Caco-2 (cell line): ENCODE measurements around the gene ABHD2. TPM values are rescaled to one million over a fixed set of nuclear protein-coding genes. Genes with fewer than 3 reads are reported as not detected.

Experiments used
- BruUV-seq: library from RNA; stranded (reverse); fragments of 400-500 nt; replicated peaks from 2 replicates; lab custom pipeline; 2021; lab: Mats Ljungman, UMichigan
- CTCF ChIA-PET: fragments of 300-600 bp; sonication (Branson Sonifier 250); formaldehyde crosslinking; loops from one replicate; lab custom pipeline; 2022; ENCODE audit warnings: antibody characterized with exemption; lab: Charles Lee
- POLR2A ChIA-PET: fragments of 300-600 bp; sonication (Branson Sonifier 250); formaldehyde crosslinking; loops from one replicate; lab custom pipeline; 2022; ENCODE audit warnings: antibody characterized with exemption; lab: Charles Lee
- DNase-seq, 2 experiments: peaks; one replicate each; pipeline versions ENCODE4 v3.0.0 to v3.0.0-alpha.2; 2020 to 2022
- H3K27me3 ChIP-seq: replicated peaks from 2 replicates; pipeline ENCODE4 v1.6.0; 2011; ENCODE audit warnings: low read length; ENCODE audit not compliant: control insufficient read depth, insufficient read depth
- H3K36me3 ChIP-seq: 2 replicates; pipeline ENCODE4 v1.5.1; 2011; ENCODE audit warnings: low read length; ENCODE audit not compliant: control insufficient read depth, insufficient read depth
- H3K4me1 ChIP-seq: fragments of 250-450 bp; sonication (Bioruptor Pico); 2 replicates; pipeline ENCODE4 v1.5.1; 2020; ENCODE audit warnings: mild to moderate bottlenecking
- H3K4me3 ChIP-seq: 2 replicates; pipeline ENCODE4 v1.5.1; 2011; ENCODE audit warnings: low read depth, mild to moderate bottlenecking, control low read depth, low read length
- H3K9me3 ChIP-seq: fragments of 250-450 bp; sonication (Bioruptor Pico); 2 replicates; pipeline ENCODE4 v1.5.1; 2020; ENCODE audit warnings: mild to moderate bottlenecking, moderate library complexity
- H3K27ac Mint-ChIP-seq: one replicate; pipeline ENCODE4 v1.8.0; 2022; ENCODE audit warnings: mixed read lengths; ENCODE audit not compliant: unreplicated experiment
- H3K27me3 Mint-ChIP-seq: one replicate; pipeline ENCODE4 v1.8.0; 2022; ENCODE audit warnings: mixed read lengths; ENCODE audit not compliant: insufficient read depth, unreplicated experiment
- H3K36me3 Mint-ChIP-seq: one replicate; pipeline ENCODE4 v1.8.0; 2022; ENCODE audit warnings: mild to moderate bottlenecking, mixed read lengths; ENCODE audit not compliant: insufficient read depth, unreplicated experiment
- H3K4me1 Mint-ChIP-seq: one replicate; pipeline ENCODE4 v1.8.0; 2022; ENCODE audit warnings: low read depth, mixed read lengths; ENCODE audit not compliant: unreplicated experiment
- H3K4me3 Mint-ChIP-seq: one replicate; pipeline ENCODE4 v1.8.0; 2022; ENCODE audit warnings: mild to moderate bottlenecking, moderate library complexity, mixed read lengths; ENCODE audit not compliant: unreplicated experiment
- H3K9me3 Mint-ChIP-seq: one replicate; pipeline ENCODE4 v1.8.0; 2022; ENCODE audit warnings: mixed read lengths; ENCODE audit not compliant: unreplicated experiment
- CTCF ChIP-seq, 2 experiments: fragments of 200-600 bp in 1 of 2; IDR thresholded peaks; 1 replicate in 1 of 2; 2 replicates in 1 of 2; pipeline versions ENCODE4 v1.5.1 to v1.8.0; 2011 to 2022; ENCODE audit warnings: antibody characterized with exemption in 1 of 2, control low read depth in 1 of 2, inconsistent platforms in 1 of 2, low read depth in 1 of 2, low read length in 1 of 2, mild to moderate bottlenecking in 1 of 2, moderate library complexity in 1 of 2; ENCODE audit not compliant: insufficient read depth in 1 of 2, severe bottlenecking in 1 of 2, unreplicated experiment in 1 of 2
- intact Hi-C: fragments of 100-400 bp; cut with micrococcal nuclease; formaldehyde crosslinking; loops from one replicate; pipeline ENCODE4 v1.10.0; 2022; ENCODE audit not compliant: unreplicated experiment
- total RNA-seq: library from RNA; stranded (reverse); gene quantifications from 2 replicates; pipeline ENCODE4 v1.2.3, GENCODE V29; 2022

Gene ABHD2
- total RNA-seq, 1 experiment from 2014 or later = 63.0 TPM

DNA sequence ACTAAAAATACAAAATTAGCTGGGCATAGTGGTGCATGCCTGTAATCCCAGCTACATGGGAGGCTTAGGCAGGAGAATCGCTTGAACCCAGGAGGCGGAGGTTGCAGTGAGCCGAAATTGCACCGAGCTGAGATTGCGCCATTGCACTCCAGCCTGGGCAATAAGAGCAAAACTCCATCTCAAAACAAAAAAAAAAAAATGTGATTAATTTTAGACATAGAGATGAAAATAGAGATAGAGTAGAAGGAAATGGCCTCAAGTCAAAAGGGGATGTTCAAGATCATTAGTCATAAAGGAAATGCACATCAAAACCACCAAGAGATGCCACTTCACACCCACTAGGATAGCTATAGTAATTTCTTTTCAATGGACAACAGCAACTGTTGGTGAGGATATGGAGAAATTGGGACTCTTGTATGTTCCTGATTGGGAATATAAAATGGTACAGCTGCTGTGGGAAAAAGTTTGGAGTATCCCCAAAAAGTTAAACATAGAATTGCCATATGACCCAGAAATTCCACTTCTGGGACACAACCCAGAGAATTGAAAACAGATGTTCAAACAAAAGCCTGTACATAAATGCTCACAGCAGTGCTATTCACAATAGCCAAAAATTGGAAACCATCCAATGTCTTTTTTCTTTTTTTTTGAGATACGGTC lies 55.4 kb downstream of the ABHD2 start:
- Mint-ChIP-seq H3K27me3 (no peaks in the 10 kb centered on the region), H3K36me3 (peaks cover 19% of the 10 kb centered on the region), H3K4me3 (no peak overlapping the region), H3K4me1 (peaks cover 19% of the 10 kb centered on the region), H3K9me3 (no peaks in the 10 kb centered on the region), H3K27ac (no peak overlapping the region)
- Histone ChIP-seq H3K4me3 (no peak overlapping the region), H3K36me3 (no peaks in the 10 kb centered on the region), H3K27me3 (no peaks in the 10 kb centered on the region), H3K9me3 (no peaks in the 10 kb centered on the region), H3K4me1 (peaks cover 11% of the 10 kb centered on the region)
- no TSS peak for BruUV-seq
- DNase-seq = no peak
- ChIA-PET POLR2A (no interaction called here), CTCF (no interaction called here)
- intact Hi-C loops = no loop called here
- no peak for TF ChIP-seq CTCF (IDR thresholded peaks at IDR 0.05; ENCODE audit: insufficient read depth in 1 of 2, low read depth in 1 of 2, low read length in 1 of 2, severe bottlenecking in 1 of 2, unreplicated experiment in 1 of 2)

GRCh38 chr15:89144491-89144890 lies 56.2 kb downstream of the ABHD2 start:
- Histone ChIP-seq H3K27me3 (no peaks in the 10 kb centered on the region), H3K4me1 (peaks cover 8% of the 10 kb centered on the region), H3K9me3 (no peaks in the 10 kb centered on the region), H3K4me3 (no peak overlapping the region), H3K36me3 (no peaks in the 10 kb centered on the region)
- BruUV-seq = no TSS peak
- Mint-ChIP-seq H3K27me3 (no peaks in the 10 kb centered on the region), H3K4me3 (no peak overlapping the region), H3K9me3 (no peaks in the 10 kb centered on the region), H3K4me1 (peaks cover 13% of the 10 kb centered on the region), H3K27ac (no peak overlapping the region), H3K36me3 (peaks cover 20% of the 10 kb centered on the region)
- ChIA-PET POLR2A (no interaction called here), CTCF (no interaction called here)
- TF ChIP-seq CTCF (IDR thresholded peaks at IDR 0.05; ENCODE audit: insufficient read depth in 1 of 2, low read depth in 1 of 2, low read length in 1 of 2, severe bottlenecking in 1 of 2, unreplicated experiment in 1 of 2) = no peak
- intact Hi-C loops = no loop called here
- DNase-seq = no peak

DNA sequence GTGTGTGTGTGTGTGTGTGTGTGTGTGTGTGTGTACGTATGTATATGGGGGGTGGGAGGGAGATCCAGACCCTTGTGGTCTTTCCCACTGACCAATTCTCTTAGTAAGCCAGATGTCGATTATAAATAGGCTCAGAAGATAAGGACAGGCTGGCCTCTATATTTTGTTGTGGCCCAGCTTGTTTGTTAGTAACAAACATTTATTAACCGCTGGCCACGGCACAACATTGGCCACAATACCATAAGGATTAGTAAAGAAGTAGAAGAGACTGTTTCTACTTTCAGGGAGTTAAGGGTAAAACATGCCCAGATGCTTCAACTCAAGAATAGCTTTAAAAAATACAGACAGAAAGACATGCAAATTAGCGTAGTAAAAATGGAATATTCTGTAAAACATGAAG lies 58.1 kb downstream of the ABHD2 start:
- no peaks in the 10 kb centered on the region for H3K27me3 ChIP-seq
- ChIA-PET POLR2A (no interaction called here), CTCF (interaction anchor here (0.5 to 1.4 kb wide), 2 partner anchors 22 to 25 kb away, joined by 3 to 4 read pairs; no protein-coding TSS in a partner anchor)
- no TSS peak for BruUV-seq
- no peaks in the 10 kb centered on the region for H3K4me1 Mint-ChIP-seq
- H3K4me1 ChIP-seq = 0 out of 2 replicates have a peak, but pooled peaks cover 6% of the 10 kb centered on the region
- H3K36me3 Mint-ChIP-seq = peaks cover 20% of the 10 kb centered on the region
- no peak overlapping the region for H3K27ac Mint-ChIP-seq
- intact Hi-C loops = no loop called here
- H3K4me3 ChIP-seq = no peak overlapping the region
- no peak overlapping the region for H3K4me3 Mint-ChIP-seq
- no peaks in the 10 kb centered on the region for H3K9me3 ChIP-seq
- H3K9me3 Mint-ChIP-seq = no peaks in the 10 kb centered on the region
- no peak for DNase-seq
- H3K27me3 Mint-ChIP-seq = no peaks in the 10 kb centered on the region
- TF ChIP-seq CTCF (IDR thresholded peaks at IDR 0.05; ENCODE audit: insufficient read depth in 1 of 2, low read depth in 1 of 2, low read length in 1 of 2, severe bottlenecking in 1 of 2, unreplicated experiment in 1 of 2) = no peak
- no peaks in the 10 kb centered on the region for H3K36me3 ChIP-seq
